ENCODE results near the gene FRMPD4. TPM values are rescaled to one million over a fixed set of nuclear protein-coding genes. Genes with fewer than 3 reads are reported as not detected.

Gene FRMPD4
- total and polyA plus RNA-seq, 2 experiments from 2014 or later: 0.60 to 1.5 TPM

DNA sequence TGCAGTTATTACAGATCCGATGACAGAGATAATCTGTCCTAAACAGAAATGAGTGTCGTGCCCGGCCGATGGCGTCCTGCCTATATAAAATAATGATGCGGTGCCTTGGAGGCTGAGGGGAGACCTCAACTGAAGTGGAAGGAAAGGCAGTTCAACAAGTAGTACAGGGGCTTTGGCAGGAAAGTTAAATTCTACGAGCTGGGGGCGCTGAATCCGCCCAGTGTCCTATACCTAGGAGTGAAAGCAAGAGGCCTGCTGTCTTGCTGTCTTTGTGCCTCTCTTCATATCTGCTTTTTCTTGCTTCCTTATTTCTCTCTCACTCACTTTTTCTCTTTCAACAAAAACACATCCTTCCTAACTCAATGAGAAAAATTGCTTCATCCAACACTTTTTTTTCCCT is 570.8 kb downstream of the FRMPD4 start:
- Histone ChIP-seq H3K4me1 (ENCODE audit: low read depth) (no peaks in the 10 kb centered on the region), H3K9me3 (ENCODE audit: low read depth) (no peaks in the 10 kb centered on the region), H3K36me3 (no peaks in the 10 kb centered on the region), H3K4me3 (no peak overlapping the region), H3K27ac (no peak overlapping the region), H3K27me3 (no peaks in the 10 kb centered on the region)
- DNase-seq (ENCODE audit: low read depth in 1 of 2, low spot score in 1 of 2): no peak
- TF ChIP-seq CTCF (IDR thresholded peaks at IDR 0.05; ENCODE audit: low read depth, low read length): no peak

DNA sequence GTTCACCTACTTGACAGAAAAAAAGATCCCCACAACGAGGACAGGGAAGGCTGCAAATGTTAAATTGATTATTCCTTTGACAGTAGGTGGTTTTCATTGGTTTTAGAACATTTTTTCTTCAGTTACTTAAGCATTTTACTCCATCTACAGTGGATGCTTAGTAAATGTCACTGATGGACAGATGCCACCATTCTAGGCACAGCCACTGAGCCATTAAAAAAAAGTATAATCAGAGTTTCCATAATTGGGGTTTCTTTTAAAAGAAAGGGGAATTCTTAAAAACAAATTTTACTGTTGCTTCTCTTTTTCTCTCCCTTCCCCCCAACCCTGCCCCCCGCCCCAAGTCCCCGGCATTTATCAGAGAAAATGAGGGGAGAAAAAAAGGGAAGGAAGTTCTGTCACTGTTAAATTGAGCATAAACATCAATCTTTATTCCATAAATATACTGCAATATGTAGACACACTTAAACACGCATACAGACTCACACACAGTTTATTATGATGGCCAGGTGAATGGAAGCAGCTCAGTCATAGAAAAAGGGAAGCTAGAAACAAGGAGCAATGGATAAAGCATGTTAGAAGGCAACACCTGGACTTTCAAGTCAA is 573.3 kb downstream of the FRMPD4 start:
- no peak for TF ChIP-seq CTCF (IDR thresholded peaks at IDR 0.05; ENCODE audit: low read depth, low read length)
- Histone ChIP-seq H3K27ac (no peak overlapping the region), H3K4me1 (ENCODE audit: low read depth) (no peaks in the 10 kb centered on the region), H3K36me3 (no peaks in the 10 kb centered on the region), H3K4me3 (no peak overlapping the region), H3K27me3 (no peaks in the 10 kb centered on the region), H3K9me3 (ENCODE audit: low read depth) (no peaks in the 10 kb centered on the region)
- DNase-seq (ENCODE audit: low read depth in 1 of 2, low spot score in 1 of 2): no peak

DNA sequence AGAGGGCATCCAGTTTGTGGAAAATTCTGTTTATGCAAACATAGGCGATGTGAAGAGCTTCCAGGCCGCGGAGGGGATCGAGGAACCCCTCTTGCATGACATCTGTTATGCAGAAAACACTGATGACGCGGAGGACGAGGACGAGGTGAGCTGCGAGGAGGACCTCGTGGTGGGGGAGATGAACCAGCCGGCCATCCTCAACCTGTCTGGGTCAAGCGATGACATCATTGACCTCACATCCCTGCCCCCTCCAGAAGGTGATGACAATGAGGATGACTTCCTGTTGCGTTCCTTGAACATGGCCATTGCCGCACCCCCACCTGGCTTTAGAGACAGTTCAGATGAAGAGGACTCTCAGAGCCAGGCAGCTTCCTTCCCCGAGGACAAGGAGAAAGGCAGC is 578.3 kb downstream of the FRMPD4 start:
- Histone ChIP-seq H3K4me3 (no peak overlapping the region), H3K9me3 (ENCODE audit: low read depth) (no peaks in the 10 kb centered on the region), H3K4me1 (ENCODE audit: low read depth) (no peaks in the 10 kb centered on the region), H3K36me3 (no peaks in the 10 kb centered on the region), H3K27ac (no peak overlapping the region), H3K27me3 (no peaks in the 10 kb centered on the region)
- no peak for DNase-seq (ENCODE audit: low read depth in 1 of 2, low spot score in 1 of 2)
- no peak for TF ChIP-seq CTCF (IDR thresholded peaks at IDR 0.05; ENCODE audit: low read depth, low read length)

- H3K27ac ChIP-seq: no peak overlapping the region
- H3K4me3 ChIP-seq: no peak overlapping the region
- no peak for TF ChIP-seq CTCF (IDR thresholded peaks at IDR 0.05; ENCODE audit: low read depth, low read length)
- H3K9me3 ChIP-seq (ENCODE audit: low read depth): no peaks in the 10 kb centered on the region
- no peaks in the 10 kb centered on the region for H3K27me3 ChIP-seq
- no peaks in the 10 kb centered on the region for H3K36me3 ChIP-seq
- H3K4me1 ChIP-seq (ENCODE audit: low read depth): no peaks in the 10 kb centered on the region
- no peak for DNase-seq (ENCODE audit: low read depth in 1 of 2, low spot score in 1 of 2)
These were observed 581.6 kb downstream of the FRMPD4 start for GRCh38 chrX:12719837-12720236.

GRCh38 chrX:12721042-12721441 is 582.8 kb downstream of the FRMPD4 start:
- no peaks in the 10 kb centered on the region for H3K27me3 ChIP-seq
- H3K27ac ChIP-seq: no peak overlapping the region
- no peaks in the 10 kb centered on the region for H3K4me1 ChIP-seq (ENCODE audit: low read depth)
- no peak overlapping the region for H3K4me3 ChIP-seq
- no peak for TF ChIP-seq CTCF (IDR thresholded peaks at IDR 0.05; ENCODE audit: low read depth, low read length)
- peak; percentile 24 for DNase-seq (ENCODE audit: low read depth in 1 of 2, low spot score in 1 of 2)
- no peaks in the 10 kb centered on the region for H3K9me3 ChIP-seq (ENCODE audit: low read depth)
- no peaks in the 10 kb centered on the region for H3K36me3 ChIP-seq

All from cardiac muscle cell (in vitro differentiated cells and primary cell).